Neural cell (in vitro differentiated cells): ENCODE data around the gene LRRC61. TPM values are rescaled to one million over a fixed set of nuclear protein-coding genes. Genes with fewer than 3 reads are reported as not detected.

Experiments used
- H2AFZ ChIP-seq: fragments of 200-600, 300-800 bp; sonication (generic), shearing (Covaris generic); 2 replicates; pipeline ENCODE4 v1.6.0; 2014; ENCODE audit warnings: low read depth, mild to moderate bottlenecking, antibody characterized with exemption, low read length, moderate library complexity
- H3F3A ChIP-seq: fragments of 200-600 bp; shearing (Covaris generic); 2 replicates; pipeline ENCODE4 v1.6.1; 2016; ENCODE audit warnings: mild to moderate bottlenecking, moderate library complexity, mixed read lengths, antibody characterized with exemption, low read length; ENCODE audit not compliant: insufficient read depth, poor library complexity, severe bottlenecking
- H3K27ac ChIP-seq: fragments of 200-600, 300-800 bp; sonication (generic), shearing (Covaris generic); 2 replicates; pipeline ENCODE4 v1.5.1; 2014; ENCODE audit warnings: mild to moderate bottlenecking, low read length, moderate library complexity
- H3K27me3 ChIP-seq: fragments of 300-800, 200-600 bp; sonication (generic), shearing (Covaris generic); 2 replicates; pipeline ENCODE4 v1.6.0; 2014; ENCODE audit warnings: mild to moderate bottlenecking, low read depth, low read length, moderate library complexity; ENCODE audit not compliant: insufficient read depth
- H3K36me3 ChIP-seq: fragments of 300-800, 200-600 bp; sonication (generic), shearing (Covaris generic); 2 replicates; pipeline ENCODE4 v1.5.1; 2014; ENCODE audit warnings: mild to moderate bottlenecking, antibody characterized with exemption, low read length, moderate library complexity; ENCODE audit not compliant: insufficient read depth
- H3K4me2 ChIP-seq: fragments of 300-800, 200-600 bp; sonication (generic), shearing (Covaris generic); 2 replicates; pipeline ENCODE4 v1.6.0; 2014; ENCODE audit warnings: mild to moderate bottlenecking, low read length
- H3K4me3 ChIP-seq: fragments of 300-800, 200-600 bp; sonication (generic), shearing (Covaris generic); 2 replicates; pipeline ENCODE4 v1.5.1; 2014; ENCODE audit warnings: mild to moderate bottlenecking, low read length, moderate library complexity
- H3K79me2 ChIP-seq: fragments of 200-600 bp; shearing (Covaris generic); replicated peaks from 2 replicates; pipeline ENCODE4 v1.6.0; 2014; ENCODE audit warnings: mild to moderate bottlenecking, low read length, moderate library complexity; ENCODE audit not compliant: insufficient read depth
- H3K9ac ChIP-seq: fragments of 300-800, 200-600 bp; sonication (generic), shearing (Covaris generic); 2 replicates; pipeline ENCODE4 v1.6.1; 2016; ENCODE audit warnings: mild to moderate bottlenecking, low read length, mixed read lengths
- H3K9me2 ChIP-seq: fragments of 200-600 bp; shearing (Covaris generic); 2 replicates; pipeline ENCODE4 v1.6.1; 2016; ENCODE audit warnings: mild to moderate bottlenecking, low read length, mixed read lengths; ENCODE audit not compliant: insufficient read depth
- H3K9me3 ChIP-seq: fragments of 200-600, 300-800 bp; sonication (generic), shearing (Covaris generic); 2 replicates; pipeline ENCODE4 v1.6.1; 2016; ENCODE audit warnings: mild to moderate bottlenecking, mixed run types, low read length, moderate library complexity, mixed read lengths
- H4K20me1 ChIP-seq: fragments of 200-600 bp; shearing (Covaris generic); 2 replicates; pipeline ENCODE4 v1.6.1; 2016; ENCODE audit warnings: mild to moderate bottlenecking, mixed run types; ENCODE audit not compliant: insufficient read depth
- EP300 ChIP-seq: fragments of 450-650 bp; conservative IDR thresholded peaks from 2 replicates; pipeline ENCODE4 v1.6.1; 2014; ENCODE audit warnings: antibody characterized with exemption, mild to moderate bottlenecking, moderate library complexity; ENCODE audit not compliant: poor library complexity, severe bottlenecking
- EZH2 ChIP-seq: fragments of 200-600, 300-800 bp; shearing (Covaris generic), sonication (generic); IDR thresholded peaks from 2 replicates; pipeline ENCODE4 v1.6.1; 2014; ENCODE audit warnings: antibody characterized with exemption, low read length, borderline replicate concordance, mild to moderate bottlenecking; ENCODE audit not compliant: insufficient read depth, poor library complexity, severe bottlenecking
- MXI1 ChIP-seq: fragments of 450-650 bp; conservative IDR thresholded peaks from 2 replicates; pipeline ENCODE4 v1.6.1; 2014; ENCODE audit warnings: antibody characterized with exemption, mild to moderate bottlenecking; ENCODE audit not compliant: poor library complexity, severe bottlenecking
- POLR2AphosphoS5 ChIP-seq: IDR thresholded peaks from 2 replicates; pipeline ENCODE4 v1.6.1; 2012
- RAD21 ChIP-seq: fragments of 450-650 bp; conservative IDR thresholded peaks from 2 replicates; pipeline ENCODE4 v1.6.1; 2014; ENCODE audit warnings: antibody characterized with exemption, mild to moderate bottlenecking, moderate library complexity
- SMC3 ChIP-seq: fragments of 450-650 bp; conservative IDR thresholded peaks from 2 replicates; pipeline ENCODE4 v1.6.1; 2014; ENCODE audit warnings: antibody characterized with exemption, mild to moderate bottlenecking, moderate library complexity; ENCODE audit not compliant: poor library complexity
- TAF1 ChIP-seq: IDR thresholded peaks from 2 replicates; pipeline ENCODE4 v1.6.1; 2012; ENCODE audit warnings: low read depth
- polyA plus RNA-seq: library from polyadenylated mRNA; depleted of rRNA; stranded (reverse); fragments of >200 nt; gene quantifications from 2 replicates; pipeline ENCODE4 v1.2.3, GENCODE V29; 2014
- TF ChIP-seq, protein P1 (sequence below): IDR thresholded peaks from 2 replicates; pipeline ENCODE4 v1.6.1; 2012; ENCODE audit warnings: borderline replicate concordance

The LRRC61 gene
- polyA plus RNA-seq, 1 donor from 2014 or later: 5.0 TPM

DNA sequence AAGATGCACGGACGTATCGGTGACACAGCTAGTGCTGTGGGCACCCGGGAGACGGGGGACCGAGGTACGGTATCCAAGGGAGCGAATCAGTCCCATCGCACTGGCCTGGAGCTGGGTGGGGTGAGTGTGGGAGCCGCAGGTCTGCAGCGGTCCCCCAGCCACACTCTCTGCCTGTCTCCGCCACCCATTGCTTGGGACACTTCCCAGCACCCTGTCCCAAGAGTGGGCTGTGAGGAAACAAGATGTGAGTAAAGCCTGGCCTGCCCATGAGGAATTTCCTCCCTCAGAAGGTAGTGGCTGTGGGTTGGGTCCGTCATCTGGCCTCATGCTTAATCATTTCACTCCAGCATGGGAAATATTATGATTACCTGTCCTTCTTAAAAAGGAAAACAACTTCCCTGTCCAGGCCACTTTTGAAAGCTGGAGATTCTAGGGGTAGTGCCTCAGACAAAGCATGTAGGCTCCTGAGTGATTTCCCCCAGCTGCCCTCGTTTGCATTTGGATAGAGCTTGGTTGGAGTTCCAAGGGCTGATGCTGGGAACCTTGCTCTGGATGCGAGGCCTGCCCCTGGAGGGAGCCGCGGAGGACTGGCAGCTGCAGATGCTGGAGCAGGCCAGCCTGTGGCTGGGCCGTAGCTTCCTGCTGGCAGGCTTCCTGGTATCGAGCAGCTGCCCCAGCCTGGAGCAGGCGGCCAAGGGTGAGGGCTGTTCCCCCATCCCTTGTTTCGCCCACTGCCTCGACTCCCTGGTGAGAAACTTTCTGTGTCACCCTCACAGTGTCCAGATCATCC, 6.4 kb downstream of the LRRC61 start:
- Histone ChIP-seq H4K20me1 (no peaks in the 10 kb centered on the region), H3K9me2 (no peaks in the 10 kb centered on the region), H3K9me3 (no peaks in the 10 kb centered on the region), H3K27ac (no peak overlapping the region), H3K9ac (no peak overlapping the region), H2AFZ (no peak overlapping the region), H3K79me2 (no peaks in the 10 kb centered on the region), H3K27me3 (no peaks in the 10 kb centered on the region), H3K36me3 (no peaks in the 10 kb centered on the region), H3K4me2 (no peak overlapping the region), H3K4me3 (no peak overlapping the region), H3F3A (no peaks in the 10 kb centered on the region)
- TF ChIP-seq EP300 (no peak), POLR2AphosphoS5 (no peak), EZH2 (no peak), TAF1 (no peak), MXI1 (no peak), RAD21 (no peak), SMC3 (no peak)
- TF ChIP-seq, protein P1, sequence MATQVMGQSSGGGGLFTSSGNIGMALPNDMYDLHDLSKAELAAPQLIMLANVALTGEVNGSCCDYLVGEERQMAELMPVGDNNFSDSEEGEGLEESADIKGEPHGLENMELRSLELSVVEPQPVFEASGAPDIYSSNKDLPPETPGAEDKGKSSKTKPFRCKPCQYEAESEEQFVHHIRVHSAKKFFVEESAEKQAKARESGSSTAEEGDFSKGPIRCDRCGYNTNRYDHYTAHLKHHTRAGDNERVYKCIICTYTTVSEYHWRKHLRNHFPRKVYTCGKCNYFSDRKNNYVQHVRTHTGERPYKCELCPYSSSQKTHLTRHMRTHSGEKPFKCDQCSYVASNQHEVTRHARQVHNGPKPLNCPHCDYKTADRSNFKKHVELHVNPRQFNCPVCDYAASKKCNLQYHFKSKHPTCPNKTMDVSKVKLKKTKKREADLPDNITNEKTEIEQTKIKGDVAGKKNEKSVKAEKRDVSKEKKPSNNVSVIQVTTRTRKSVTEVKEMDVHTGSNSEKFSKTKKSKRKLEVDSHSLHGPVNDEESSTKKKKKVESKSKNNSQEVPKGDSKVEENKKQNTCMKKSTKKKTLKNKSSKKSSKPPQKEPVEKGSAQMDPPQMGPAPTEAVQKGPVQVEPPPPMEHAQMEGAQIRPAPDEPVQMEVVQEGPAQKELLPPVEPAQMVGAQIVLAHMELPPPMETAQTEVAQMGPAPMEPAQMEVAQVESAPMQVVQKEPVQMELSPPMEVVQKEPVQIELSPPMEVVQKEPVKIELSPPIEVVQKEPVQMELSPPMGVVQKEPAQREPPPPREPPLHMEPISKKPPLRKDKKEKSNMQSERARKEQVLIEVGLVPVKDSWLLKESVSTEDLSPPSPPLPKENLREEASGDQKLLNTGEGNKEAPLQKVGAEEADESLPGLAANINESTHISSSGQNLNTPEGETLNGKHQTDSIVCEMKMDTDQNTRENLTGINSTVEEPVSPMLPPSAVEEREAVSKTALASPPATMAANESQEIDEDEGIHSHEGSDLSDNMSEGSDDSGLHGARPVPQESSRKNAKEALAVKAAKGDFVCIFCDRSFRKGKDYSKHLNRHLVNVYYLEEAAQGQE: no peak

DNA sequence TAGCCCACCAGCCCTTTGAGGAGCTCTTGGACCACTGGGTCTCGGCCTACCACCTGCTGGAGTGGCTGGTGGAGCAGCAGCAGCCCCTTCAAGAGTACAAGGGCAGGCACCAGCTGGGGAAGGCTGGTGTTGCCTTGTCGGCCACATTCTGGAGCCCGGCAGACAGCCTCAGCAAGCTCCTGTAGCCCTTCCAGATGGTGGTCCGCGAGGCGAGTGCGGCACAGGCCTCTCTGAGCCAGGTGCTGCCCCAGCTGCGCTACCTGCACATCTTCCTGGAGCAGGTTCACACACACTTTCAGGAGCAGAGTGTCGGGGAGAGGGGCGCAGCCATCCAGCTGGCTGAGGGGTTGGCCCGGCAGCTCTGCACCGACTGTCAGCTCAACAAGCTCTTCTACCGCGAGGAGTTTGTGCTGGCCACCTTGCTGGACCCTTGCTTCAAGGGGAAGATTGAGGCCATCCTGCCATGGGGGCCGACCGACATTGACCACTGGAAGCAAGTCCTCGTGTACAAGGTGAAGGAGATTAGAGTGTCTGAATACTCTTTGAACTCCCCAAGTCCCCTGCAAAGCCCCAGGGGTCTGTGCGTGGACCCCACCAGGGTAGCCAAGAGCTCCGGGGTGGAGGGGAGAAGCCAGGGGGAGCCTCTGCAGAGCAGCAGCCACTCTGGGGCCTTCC, 7.2 kb downstream of the LRRC61 start:
- no peak overlapping the region for H3K4me3 ChIP-seq
- H3K9me2 ChIP-seq: no peaks in the 10 kb centered on the region
- H3K9me3 ChIP-seq: no peaks in the 10 kb centered on the region
- no peaks in the 10 kb centered on the region for H3K27me3 ChIP-seq
- H2AFZ ChIP-seq: no peak overlapping the region
- H3K36me3 ChIP-seq: no peaks in the 10 kb centered on the region
- no peaks in the 10 kb centered on the region for H3K79me2 ChIP-seq
- no peak overlapping the region for H3K9ac ChIP-seq
- no peak overlapping the region for H3K27ac ChIP-seq
- no peak overlapping the region for H3K4me2 ChIP-seq
- TF ChIP-seq TAF1: no peak
- no peak for TF ChIP-seq EP300
- TF ChIP-seq EZH2: no peak
- no peaks in the 10 kb centered on the region for H4K20me1 ChIP-seq
- H3F3A ChIP-seq: no peaks in the 10 kb centered on the region
